Trophoblast cell (in vitro differentiated cells and primary cell): Measurements from ENCODE around the gene KRT14.
"Not testable (repeated sequence)": the region's sequence is repeated elsewhere in the genome, so short reads cannot be mapped to it uniquely, and the experiment has no call there.

ENCODE experiments used
- DNase-seq, 2 donors: peaks; one replicate each; pipeline ENCODE4 v3.0.0-alpha.2; 2016
- H2AFZ ChIP-seq: 2 replicates; pipeline ENCODE4 v1.6.1; 2013; ENCODE audit warnings: low read length, moderate library complexity, mild to moderate bottlenecking; ENCODE audit not compliant: insufficient read depth, poor library complexity
- H2AK5ac ChIP-seq: 2 replicates; pipeline ENCODE4 v1.6.1; 2013; ENCODE audit warnings: mild to moderate bottlenecking, low read length
- H2BK120ac ChIP-seq: 2 replicates; pipeline ENCODE4 v1.6.1; 2013; ENCODE audit warnings: low read length, mild to moderate bottlenecking, moderate library complexity; ENCODE audit not compliant: insufficient read depth, poor library complexity
- H2BK12ac ChIP-seq: 2 replicates; pipeline ENCODE4 v1.6.1; 2013; ENCODE audit warnings: mild to moderate bottlenecking, low read length, moderate library complexity
- H2BK5ac ChIP-seq: 2 replicates; pipeline ENCODE4 v1.6.1; 2013; ENCODE audit warnings: low read length, low read depth, moderate library complexity, mild to moderate bottlenecking; ENCODE audit not compliant: poor library complexity
- H3K14ac ChIP-seq: 2 replicates; pipeline ENCODE4 v1.6.1; 2013; ENCODE audit warnings: mild to moderate bottlenecking, low read length
- H3K18ac ChIP-seq: 2 replicates; pipeline ENCODE4 v1.6.1; 2013; ENCODE audit warnings: mild to moderate bottlenecking, low read length
- H3K23ac ChIP-seq: 2 replicates; pipeline ENCODE4 v1.6.1; 2013; ENCODE audit warnings: low read length
- H3K27ac ChIP-seq: 2 replicates; pipeline ENCODE4 v1.5.1; 2013; ENCODE audit warnings: low read depth, mild to moderate bottlenecking, inconsistent platforms, low read length, moderate library complexity
- H3K27me3 ChIP-seq: 2 replicates; pipeline ENCODE4 v1.6.1; 2013; ENCODE audit warnings: inconsistent platforms, mild to moderate bottlenecking, low read length, moderate library complexity; ENCODE audit not compliant: insufficient read depth
- H3K36me3 ChIP-seq, 2 experiments: 1 replicate in 1 of 2; 2 replicates in 1 of 2; pipeline ENCODE4 v1.6.1; 2013; ENCODE audit warnings: low read length in 2 of 2, mild to moderate bottlenecking in 2 of 2, moderate library complexity in 1 of 2; ENCODE audit not compliant: insufficient read depth in 2 of 2, control insufficient read depth in 1 of 2
- H3K4ac ChIP-seq: 2 replicates; pipeline ENCODE4 v1.6.1; 2013; ENCODE audit warnings: low read depth, mild to moderate bottlenecking, low read length, moderate library complexity
- H3K4me1 ChIP-seq, 2 experiments: 1 replicate in 1 of 2; 2 replicates in 1 of 2; pipeline ENCODE4 v1.6.1; 2013; ENCODE audit warnings: low read length in 2 of 2, mild to moderate bottlenecking in 2 of 2, moderate library complexity in 1 of 2; ENCODE audit not compliant: insufficient read depth in 2 of 2, control insufficient read depth in 1 of 2
- H3K4me2 ChIP-seq: 2 replicates; pipeline ENCODE4 v1.6.1; 2013; ENCODE audit warnings: inconsistent platforms, mild to moderate bottlenecking, low read length, moderate library complexity
- H3K4me3 ChIP-seq: 2 replicates; pipeline ENCODE4 v1.5.1; 2013; ENCODE audit warnings: mild to moderate bottlenecking, low read depth, low read length, inconsistent platforms
- H3K79me1 ChIP-seq: one replicate; pipeline ENCODE4 v1.6.1; 2013; ENCODE audit warnings: low read length
- H3K79me2 ChIP-seq: 2 replicates; pipeline ENCODE4 v1.6.1; 2013; ENCODE audit warnings: low read length, mild to moderate bottlenecking; ENCODE audit not compliant: control insufficient read depth, insufficient read depth, poor library complexity
- H3K9ac ChIP-seq: 2 replicates; pipeline ENCODE4 v1.6.1; 2013; ENCODE audit warnings: mild to moderate bottlenecking, low read length
- H3K9me3 ChIP-seq: 2 replicates; pipeline ENCODE4 v1.6.1; 2013; ENCODE audit warnings: low read depth, mild to moderate bottlenecking, control low read depth, inconsistent platforms, low read length; ENCODE audit not compliant: insufficient read depth
- H4K12ac ChIP-seq: 2 replicates; pipeline ENCODE4 v1.6.1; 2013; ENCODE audit warnings: low read depth, mild to moderate bottlenecking, low read length, moderate library complexity
- H4K8ac ChIP-seq: 2 replicates; pipeline ENCODE4 v1.6.1; 2013; ENCODE audit warnings: low read depth, mild to moderate bottlenecking, low read length, moderate library complexity
- H4K91ac ChIP-seq: one replicate; pipeline ENCODE4 v1.6.1; 2013; ENCODE audit warnings: low read depth, mild to moderate bottlenecking, low read length, moderate library complexity
- WGBS: extraction: QIAGEN DNeasy Blood & Tissue Kit; methylation state at CpG from one replicate; pipeline ENCODE4 v1.1.7; 2013; ENCODE audit warnings: missing lambda C conversion rate; ENCODE audit not compliant: insufficient read length, insufficient coverage; ENCODE audit errors: extremely low coverage; 5-methylcytosine and 5-hydroxymethylcytosine counted together

Gene KRT14

DNA sequence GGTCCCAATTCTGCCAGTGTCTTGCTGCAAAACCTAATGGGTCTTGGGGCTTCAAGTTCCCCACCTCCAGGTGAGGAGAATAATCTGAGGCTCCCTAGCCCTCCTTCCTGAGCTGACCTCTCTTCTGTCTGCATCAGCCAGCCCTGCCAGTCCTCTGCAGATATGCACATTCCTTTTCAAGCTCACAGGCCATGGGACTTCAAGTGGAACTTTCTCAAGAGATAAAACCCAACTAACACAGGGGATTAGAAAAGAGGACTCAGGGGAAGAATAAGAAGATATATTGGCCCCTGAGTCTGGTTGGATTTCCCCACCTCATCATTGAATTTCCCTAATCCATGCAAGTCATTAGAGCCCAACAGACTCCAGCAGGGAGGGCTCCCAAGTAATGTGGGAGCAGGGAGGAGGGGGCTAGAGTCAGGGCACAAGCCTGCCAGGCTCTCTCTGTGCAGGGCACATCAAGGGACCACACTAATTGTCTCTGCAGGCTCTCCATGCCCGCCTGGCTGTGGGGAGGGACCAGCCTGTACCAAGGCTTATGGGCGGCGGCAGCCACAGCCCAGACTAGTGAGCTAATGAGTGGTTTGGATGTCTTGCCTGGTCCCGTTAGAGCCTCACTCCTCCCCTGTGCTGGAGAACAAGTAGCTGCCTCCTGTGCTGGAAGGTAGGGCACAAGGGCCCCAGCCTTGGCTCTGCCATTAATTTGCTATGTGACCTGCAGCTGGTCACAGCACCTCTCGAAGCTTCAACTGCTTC lies 1.2 kb downstream of the KRT14 start:
- Histone ChIP-seq H4K8ac (no peak overlapping the region), H3K79me2 (no peaks in the 10 kb centered on the region)

GRCh38 chr17:41584331-41584927 lies 2.3 kb downstream of the KRT14 start:
- H3K23ac ChIP-seq, H3K9me3 ChIP-seq, H2AK5ac ChIP-seq, H3K4me3 ChIP-seq, H3K18ac ChIP-seq, H2BK12ac ChIP-seq, H3K36me3 ChIP-seq, H4K8ac ChIP-seq, H3K4me2 ChIP-seq, H2BK120ac ChIP-seq, DNase-seq, H3K14ac ChIP-seq, H3K4ac ChIP-seq, H3K79me1 ChIP-seq, H3K79me2 ChIP-seq, H3K9ac ChIP-seq, H4K91ac ChIP-seq, H2AFZ ChIP-seq, H3K27ac ChIP-seq, H3K4me1 ChIP-seq, H3K27me3 ChIP-seq, H2BK5ac ChIP-seq, H4K12ac ChIP-seq: not testable (repeated sequence)
- no CpG with 5 or more reads among the region's 8 CpGs for WGBS

More for the DNA sequence above, 1.2 kb downstream of the KRT14 start:
- Histone ChIP-seq H2AFZ (no peak overlapping the region), H3K14ac (no peak overlapping the region), H3K27me3 (no peaks in the 10 kb centered on the region), H2BK120ac (no peak overlapping the region), H3K4me1 (peaks cover 0 to 4% of the 10 kb centered on the region in 2 experiments), H3K4me2 (no peak overlapping the region), H2BK5ac (no peak overlapping the region), H3K27ac (no peak overlapping the region), H2BK12ac (no peak overlapping the region), H4K12ac (no peak overlapping the region), H3K9ac (no peak overlapping the region), H3K9me3 (no peaks in the 10 kb centered on the region), H4K91ac (no peak overlapping the region), H2AK5ac (no peak overlapping the region), H3K4ac (no peak overlapping the region), H3K79me1 (no peaks in the 10 kb centered on the region), H3K18ac (no peak overlapping the region), H3K23ac (no peak overlapping the region), H3K36me3 (no peaks in the 10 kb centered on the region), H3K4me3 (no peak overlapping the region)
- no peak for DNase-seq
- no CpG with 5 or more reads among the region's 5 CpGs for whole genome bisulfite sequencing

GRCh38 chr17:41583137-41584127 lies 3.3 kb downstream of the KRT14 start:
- Histone ChIP-seq H3K18ac (no peak overlapping the region), H3K27me3 (no peaks in the 10 kb centered on the region), H3K4me2 (no peak overlapping the region), H4K8ac (no peak overlapping the region), H3K9ac (no peak overlapping the region), H3K27ac (no peak overlapping the region), H2BK5ac (no peak overlapping the region), H2AFZ (no peak overlapping the region), H4K91ac (no peak overlapping the region), H3K36me3 (no peaks in the 10 kb centered on the region), H3K79me2 (no peaks in the 10 kb centered on the region), H2BK120ac (no peak overlapping the region), H2BK12ac (no peak overlapping the region), H3K4me3 (no peak overlapping the region), H3K4ac (no peak overlapping the region), H3K4me1 (peaks cover 6 to 10% of the 10 kb centered on the region in 2 experiments), H2AK5ac (no peak overlapping the region), H3K9me3 (peaks cover 2% of the 10 kb centered on the region), H3K23ac (no peak overlapping the region), H4K12ac (no peak overlapping the region), H3K79me1 (peaks cover 5% of the 10 kb centered on the region), H3K14ac (no peak overlapping the region)
- DNase-seq = peak; percentile 23 to 53
- 100% methylated on average over 1 of the region's 33 CpGs for WGBS

DNA sequence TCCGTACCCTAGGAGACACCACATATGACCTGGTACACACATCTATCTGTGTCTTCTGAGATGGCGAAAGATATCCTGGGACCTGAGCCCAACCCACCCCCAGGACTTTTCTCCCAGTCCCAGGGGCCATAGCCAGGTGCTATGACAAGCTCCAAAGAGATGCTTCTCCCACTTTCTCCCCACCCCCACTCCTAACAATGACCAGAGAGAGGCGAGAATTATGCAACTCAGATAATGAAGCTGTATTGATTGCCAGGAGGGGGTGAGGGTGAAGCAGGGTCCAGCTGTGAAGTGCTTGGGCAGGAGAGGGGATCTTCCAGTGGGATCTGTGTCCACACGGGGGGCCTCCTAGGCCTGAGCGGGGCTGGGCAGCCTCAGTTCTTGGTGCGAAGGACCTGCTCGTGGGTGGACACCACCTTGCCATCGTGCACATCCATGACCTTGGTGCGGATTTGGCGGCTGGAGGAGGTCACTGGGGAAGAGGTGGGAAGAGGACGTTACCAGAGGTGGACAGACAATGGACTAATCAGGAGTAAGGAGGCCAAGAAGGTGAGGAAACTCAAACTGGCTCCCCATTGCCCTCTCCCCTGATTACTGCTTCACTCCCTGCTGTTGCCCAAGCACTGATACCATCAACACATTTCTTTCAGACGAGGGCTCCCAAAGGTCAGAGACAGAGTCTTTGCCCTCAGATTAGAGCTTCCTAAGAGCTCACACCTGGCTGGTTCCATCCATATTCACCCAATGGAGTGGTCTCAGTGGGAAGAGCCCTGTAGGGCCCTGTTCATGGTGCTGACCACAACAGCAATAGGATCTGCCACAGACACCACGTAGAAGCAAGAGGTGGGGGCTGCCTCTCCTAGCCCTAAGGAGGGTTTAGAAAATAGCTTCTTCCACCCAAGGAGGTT lies 4.4 kb downstream of the KRT14 start:
- not testable (repeated sequence) for H2BK5ac ChIP-seq, H4K8ac ChIP-seq, H3K36me3 ChIP-seq, H3K4me3 ChIP-seq, H3K79me1 ChIP-seq, H3K9me3 ChIP-seq, H4K12ac ChIP-seq, H2BK12ac ChIP-seq, H3K79me2 ChIP-seq, H4K91ac ChIP-seq, H3K23ac ChIP-seq, H3K27me3 ChIP-seq, H3K4me2 ChIP-seq, H3K4me1 ChIP-seq, H2AFZ ChIP-seq, H3K18ac ChIP-seq, H3K27ac ChIP-seq, H2BK120ac ChIP-seq, H3K4ac ChIP-seq, H2AK5ac ChIP-seq, H3K9ac ChIP-seq, H3K14ac ChIP-seq
- DNase-seq = peak; percentile 68 to 72
- no CpG with 5 or more reads among the region's 13 CpGs for WGBS
